A172 (cell line): ENCODE measurements around the gene ERICH2. TPM values are rescaled to one million over a fixed set of nuclear protein-coding genes. Genes with fewer than 3 reads are reported as not detected.

Experiments used
- DNase-seq: peaks from one replicate; pipeline ENCODE4 v3.0.0-alpha.2; 2015; ENCODE audit warnings: low spot score
- total RNA-seq: library from RNA; depleted of rRNA; stranded (reverse); fragments of >200 nt; shearing (Covaris generic); gene quantifications from 2 replicates; pipeline ENCODE4 v1.2.3, GENCODE V29; 2014

ERICH2 gene
- total RNA-seq, 1 experiment from 2014 or later = 0.33 TPM

DNA sequence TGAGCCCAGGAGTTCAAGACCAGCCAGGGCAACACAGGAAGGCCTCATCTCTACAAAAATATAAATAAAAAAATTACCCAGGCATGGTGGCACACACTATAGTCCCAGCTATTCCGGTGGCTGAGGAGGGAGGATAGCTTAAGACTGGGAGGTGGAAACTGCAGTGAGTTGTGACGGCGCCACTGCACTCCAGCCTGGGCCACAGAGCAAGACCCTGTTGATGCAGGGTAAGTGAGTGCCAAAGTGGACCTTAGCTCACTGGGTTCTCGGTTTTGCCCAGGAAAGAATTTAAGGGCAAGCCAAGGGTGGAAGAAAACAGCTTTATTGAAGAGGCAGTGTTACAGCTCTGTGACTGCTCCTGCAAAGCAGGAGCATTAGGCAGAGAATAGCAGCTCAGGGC is 6.9 kb upstream of the ERICH2 start:
- DNase-seq = no peak

DNA sequence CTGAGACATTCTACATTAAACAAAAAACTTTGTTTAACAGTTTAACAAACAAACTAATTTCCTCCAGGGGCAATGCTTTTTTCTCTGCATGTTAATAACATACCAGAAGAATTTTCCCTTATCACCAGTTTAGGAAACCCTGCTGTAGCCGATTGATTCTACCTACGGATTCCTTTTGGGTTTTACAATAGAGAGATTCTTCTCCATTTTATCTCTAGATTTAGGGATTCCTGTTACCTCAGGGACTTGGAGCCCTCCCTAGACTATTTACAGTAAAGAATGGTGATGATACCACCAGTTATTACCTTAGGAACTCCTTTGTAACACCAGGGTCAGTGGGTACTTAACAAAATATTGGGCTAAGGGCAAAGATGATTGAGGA is 5.3 kb upstream of the ERICH2 start:
- DNase-seq = no peak

DNA sequence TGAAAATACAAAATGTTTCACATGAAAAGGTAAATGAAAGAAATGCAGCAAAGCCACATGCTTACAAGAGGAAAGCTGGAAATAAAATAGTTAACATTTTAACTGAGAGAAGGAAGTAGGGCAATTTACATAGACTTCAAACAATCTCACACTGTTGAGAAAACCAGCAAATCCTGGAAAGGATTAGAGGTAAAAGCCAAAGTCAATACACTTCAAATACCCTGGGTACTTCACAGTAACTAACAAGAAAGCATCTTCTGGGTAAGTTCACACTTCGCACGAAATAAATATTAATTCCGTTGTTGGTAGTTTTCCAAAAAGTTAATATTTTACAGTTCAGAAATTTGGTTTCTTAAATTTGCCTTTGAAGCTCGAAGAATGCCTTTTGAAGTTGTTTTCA is 3.5 kb upstream of the ERICH2 start:
- no peak for DNase-seq

GRCh38 chr2:170770606-170771420 is 635 bp downstream of the ERICH2 start:
- peak; percentile 68 for DNase-seq

- DNase-seq = no peak
Observed at GRCh38 chr2:170771421-170771937, 1.3 kb downstream of the ERICH2 start.

DNA sequence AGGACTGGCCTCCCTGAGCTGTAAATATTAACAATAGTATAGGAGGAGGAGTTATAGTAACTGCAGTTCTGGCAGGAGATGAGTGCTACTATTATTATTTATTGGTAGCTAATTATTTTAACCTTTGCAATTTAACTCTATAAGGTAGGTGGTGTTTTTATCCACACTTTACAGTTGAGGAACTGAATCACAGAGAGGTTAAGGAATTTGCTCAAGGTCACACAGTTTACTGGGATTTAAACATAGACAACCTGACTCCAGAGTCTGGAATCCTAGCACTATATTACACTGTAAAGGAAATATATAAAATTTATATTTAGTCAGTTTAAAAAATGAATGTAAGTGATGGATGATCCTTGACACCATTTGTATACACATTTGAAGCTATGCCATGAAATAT is 2.1 kb downstream of the ERICH2 start:
- no peak for DNase-seq

DNA sequence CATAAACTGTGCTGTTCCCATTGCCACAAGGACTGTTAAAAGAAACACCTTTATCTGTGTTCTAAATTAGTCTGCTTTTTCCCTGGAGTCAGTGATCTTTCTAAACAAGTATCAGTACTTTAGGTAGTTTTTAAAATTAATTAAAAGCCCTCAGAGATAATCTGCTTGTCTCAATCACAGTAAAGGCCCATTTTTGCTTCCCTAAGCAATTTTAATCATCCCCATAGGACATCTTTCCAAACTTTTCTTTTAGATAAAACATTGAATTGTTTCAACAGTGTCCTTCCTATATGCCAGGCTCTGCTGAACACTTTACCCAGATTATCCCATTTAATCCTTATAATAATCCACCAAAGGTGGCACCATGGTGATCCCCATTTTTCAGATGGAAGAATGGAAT is 3.9 kb downstream of the ERICH2 start:
- DNase-seq = no peak

- no peak for DNase-seq
Observed at GRCh38 chr2:170778900-170779299, 8.7 kb downstream of the ERICH2 start.

DNA sequence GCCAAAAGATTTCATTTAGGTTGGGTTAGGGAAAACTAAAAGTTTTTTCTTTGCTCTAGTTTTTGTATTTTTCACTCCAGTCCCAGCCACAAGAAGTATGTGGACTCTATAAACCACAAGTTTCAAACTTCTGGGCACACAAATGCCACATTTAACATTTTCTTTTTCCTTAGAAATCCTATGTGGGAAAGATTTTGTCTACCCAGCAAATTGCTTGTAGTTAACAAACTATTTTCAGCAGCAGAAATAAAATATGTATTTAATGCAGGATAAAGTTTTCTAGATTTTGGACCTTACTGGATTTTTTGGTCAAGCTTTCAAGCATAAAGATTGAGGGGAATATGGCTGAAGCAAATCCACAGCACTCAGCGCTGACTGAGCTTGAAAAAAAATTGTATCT is 9.1 kb downstream of the ERICH2 start:
- DNase-seq = no peak

GRCh38 chr2:170782673-170783072 is 12.5 kb downstream of the ERICH2 start:
- DNase-seq = no peak

DNA sequence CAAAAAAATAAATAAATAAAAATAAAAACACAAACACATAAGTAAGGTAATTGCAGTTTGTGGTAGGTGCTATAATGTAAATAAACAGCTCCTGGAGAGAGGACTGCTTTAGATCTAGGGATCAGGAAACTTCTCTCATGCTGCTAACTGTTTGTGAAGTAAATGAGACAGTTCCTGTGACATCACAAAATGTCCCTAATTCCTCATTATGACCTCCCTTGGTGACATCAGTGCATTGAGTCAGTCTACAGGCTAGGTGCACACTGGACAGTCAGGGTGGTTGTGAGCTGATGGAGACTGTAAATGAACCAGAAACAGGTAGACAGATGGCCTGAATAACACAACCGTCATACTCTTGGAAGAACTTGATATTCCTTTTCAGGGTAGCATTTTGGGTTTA is 13.4 kb downstream of the ERICH2 start:
- DNase-seq = no peak

- no peak for DNase-seq
Observed at GRCh38 chr2:170798996-170799395, 28.8 kb downstream of the ERICH2 start.

DNA sequence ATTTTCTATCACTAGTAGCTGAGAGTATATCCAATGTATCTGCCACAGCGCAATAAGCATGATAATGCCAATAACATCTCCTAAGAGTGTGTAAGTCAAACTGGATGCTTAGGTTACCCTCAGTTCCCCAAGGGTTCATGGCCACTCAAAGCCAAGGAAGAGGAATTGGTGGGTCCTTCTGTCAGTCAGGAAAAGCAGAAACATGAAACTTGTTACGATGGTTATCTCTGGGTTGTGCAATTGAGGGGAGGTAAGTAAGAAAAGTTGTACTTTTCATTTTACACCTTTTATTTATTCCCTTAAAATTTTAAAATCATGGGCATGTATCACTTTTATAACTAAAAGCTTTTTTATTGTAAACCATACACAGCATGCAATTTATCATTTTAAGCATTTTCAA is 36.4 kb downstream of the ERICH2 start:
- no peak for DNase-seq

DNA sequence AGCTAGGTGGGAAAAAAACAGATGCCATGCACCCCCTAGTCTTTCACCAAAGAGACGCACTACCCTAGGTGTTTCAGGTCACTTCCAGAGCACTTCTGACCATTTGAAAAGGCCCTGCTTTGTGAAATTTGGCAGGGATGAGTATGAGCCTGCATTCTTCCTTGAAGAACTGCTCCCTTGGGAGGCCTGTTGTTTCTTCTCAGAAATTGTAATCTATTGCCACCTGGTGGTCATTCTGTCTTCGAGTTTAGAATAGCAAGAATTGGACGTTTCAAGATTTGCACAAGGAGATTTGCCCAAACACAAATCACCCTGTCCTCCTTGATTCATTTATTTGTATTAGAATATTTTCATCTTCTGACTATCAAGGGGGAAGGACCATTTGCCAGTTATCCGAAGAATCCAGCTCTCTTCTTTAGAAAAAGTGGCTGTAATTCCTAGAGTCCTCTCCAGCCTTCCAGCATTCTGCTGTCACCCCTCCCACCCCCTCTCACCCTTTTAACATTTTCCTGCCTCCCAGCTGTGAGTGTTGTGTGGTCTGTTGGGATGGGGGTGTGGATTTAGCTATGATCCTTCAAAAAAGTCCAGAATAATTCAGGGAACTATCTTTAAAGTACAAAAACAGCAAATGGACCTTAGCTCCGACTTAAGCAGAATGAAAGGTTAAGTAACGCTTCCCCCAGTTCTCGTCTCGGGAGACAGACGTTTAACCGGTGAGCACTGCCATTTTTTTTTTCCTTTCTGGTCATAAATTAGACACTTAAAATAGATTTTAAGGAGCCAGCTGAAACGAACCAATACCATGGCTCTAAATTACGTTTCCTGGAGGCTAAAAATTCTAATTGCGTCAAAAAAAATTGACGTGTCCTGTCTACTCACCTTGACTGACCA is 42.8 kb downstream of the ERICH2 start:
- DNase-seq = peak; percentile 70

- peak; percentile 20 for DNase-seq
Observed at GRCh38 chr2:170813611-170814532, 43.7 kb downstream of the ERICH2 start.

DNA sequence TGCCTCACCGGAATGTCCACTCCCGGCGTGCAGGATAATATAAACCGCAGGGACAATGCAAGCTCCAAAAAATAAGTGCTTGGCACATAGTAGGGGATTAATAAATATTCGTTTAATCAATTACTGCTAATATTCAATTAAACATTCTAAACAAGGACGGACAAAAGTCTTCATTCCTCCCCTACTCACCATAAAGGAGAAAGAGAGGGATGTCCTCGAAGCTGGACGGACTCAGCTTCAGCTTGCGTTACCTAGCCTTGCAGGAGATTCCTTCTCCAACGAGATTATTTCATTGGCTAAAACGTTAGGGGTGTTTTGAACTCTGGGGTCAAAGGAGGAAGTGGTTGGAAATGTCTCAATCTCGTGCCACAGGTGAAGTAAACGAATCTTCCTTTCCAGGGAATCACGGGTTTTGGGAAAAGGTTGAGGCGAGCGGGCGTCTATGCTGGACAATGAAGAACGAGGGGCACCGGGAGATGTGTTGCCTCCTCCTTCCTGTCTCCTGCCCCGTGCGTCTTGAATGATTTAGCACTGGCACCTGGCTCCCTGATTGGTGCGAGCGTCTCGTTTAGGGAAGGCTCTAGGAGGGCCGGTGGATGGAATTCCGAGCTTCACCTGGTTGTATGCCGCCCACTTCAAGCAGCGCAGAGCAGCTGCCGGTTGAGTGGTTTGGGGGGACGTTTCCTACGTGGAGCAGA is 44.5 kb downstream of the ERICH2 start:
- no peak for DNase-seq

DNA sequence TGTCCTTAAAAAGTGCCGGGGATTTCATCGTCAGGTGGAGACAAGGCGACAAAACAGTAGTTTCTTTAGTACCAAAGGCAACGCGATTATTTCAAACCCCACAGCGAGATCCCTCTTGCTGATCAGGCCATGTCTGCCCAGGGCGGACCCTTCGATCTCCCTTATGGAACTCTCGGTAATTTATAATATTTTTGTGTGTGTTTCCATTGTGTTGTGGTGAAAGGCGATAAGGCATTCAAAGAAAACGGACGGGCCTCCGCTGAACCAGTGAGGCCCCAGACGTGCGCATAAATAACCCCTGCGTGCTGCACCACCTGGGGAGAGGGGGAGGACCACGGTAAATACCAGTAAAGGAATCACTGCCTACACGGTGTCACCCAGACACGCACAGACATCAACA is 45.1 kb downstream of the ERICH2 start:
- DNase-seq = no peak

- DNase-seq = peak; percentile 69
Observed at GRCh38 chr2:170815746-170816503, 45.7 kb downstream of the ERICH2 start.

GRCh38 chr2:170816504-170817092 is 46.4 kb downstream of the ERICH2 start, which contains the start of gene GAD1:
Gene GAD1 (plus strand): TSS chr2:170816887. CDS start chr2:170818592, 1,705 bp downstream.
- DNase-seq = peak; percentile 63
